GM10248 (cell line): Measurements from ENCODE around the gene SLC36A3.

ENCODE experiments used
- CTCF ChIA-PET: fragments of 300-600 bp; sonication (Branson Sonifier 250); formaldehyde crosslinking; extraction: SDS; loops from one replicate; lab custom pipeline; 2021; ENCODE audit warnings: antibody characterized with exemption; lab: Yijun Ruan, JAX
- POLR2A ChIA-PET: fragments of 350-650 bp; sonication (Branson Sonifier 250); formaldehyde crosslinking; extraction: SDS; loops from one replicate; lab custom pipeline; 2020; ENCODE audit warnings: antibody characterized with exemption; lab: Yijun Ruan, JAX
- DNase-seq: peaks from one replicate; pipeline ENCODE4 v3.0.0; 2012; ENCODE audit errors: extremely low spot score
- CTCF ChIP-seq: IDR thresholded peaks from 2 replicates; pipeline ENCODE4 v1.5.1; 2012; ENCODE audit warnings: mild to moderate bottlenecking, low read depth; ENCODE audit errors: extremely low read depth, missing control alignments, control extremely low read depth

Gene SLC36A3

GRCh38 chr5:151253605-151253950 is 50.0 kb downstream of the SLC36A3 start:
- DNase-seq = no peak
- TF ChIP-seq CTCF = no peak
- POLR2A ChIA-PET = interaction anchor here (0.7 to 3.6 kb wide), 8 partner anchors 19 to 841 kb away, joined by 3 to 53 read pairs (median 8); partner anchors contain the start of genes CCDC69 and CD74
- CTCF ChIA-PET = interaction anchor here (1.1 to 3.4 kb wide), 14 partner anchors 10 to 553 kb away, joined by 3 to 21 read pairs (median 4); partner anchors contain the start of genes CCDC69 and RBM22

DNA sequence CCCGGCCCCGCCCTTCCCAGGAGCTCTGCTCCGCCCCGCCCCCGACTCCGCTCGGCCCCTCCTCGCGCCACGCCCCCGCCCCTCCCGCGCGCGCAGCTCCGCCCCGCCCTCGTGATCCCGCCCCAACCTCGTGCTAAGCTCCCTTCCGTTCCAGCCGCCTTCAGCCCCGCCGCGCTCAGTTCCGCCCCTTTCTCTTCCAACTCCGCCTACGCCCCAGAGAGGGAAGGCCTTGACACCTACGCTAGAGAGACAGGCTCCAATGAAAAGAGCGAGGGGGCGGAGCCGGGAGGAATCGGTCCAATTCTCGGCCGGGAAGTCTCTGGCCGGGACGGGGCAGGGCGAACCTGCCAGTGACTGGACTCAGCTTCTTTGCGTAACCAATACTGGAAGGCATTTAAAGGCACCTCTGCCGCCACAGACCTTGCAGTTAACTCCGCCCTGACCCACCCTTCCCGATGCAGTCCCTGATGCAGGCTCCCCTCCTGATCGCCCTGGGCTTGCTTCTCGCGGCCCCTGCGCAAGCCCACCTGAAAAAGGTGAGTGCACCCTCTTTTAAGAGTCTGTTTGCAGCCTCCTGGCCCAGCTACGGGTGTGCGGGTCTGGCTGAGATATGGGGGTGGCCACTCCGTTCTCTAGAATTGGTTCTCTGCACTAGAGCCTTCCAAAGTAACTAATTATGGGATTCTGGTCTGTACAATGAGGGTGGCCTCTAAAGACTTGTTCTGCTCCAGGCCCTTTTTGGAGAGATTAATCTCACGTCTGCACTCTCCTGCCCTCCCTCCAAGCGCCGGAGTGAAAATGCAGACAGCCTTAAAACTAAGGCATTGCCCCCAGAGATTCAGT is 50.6 kb downstream of the SLC36A3 start, which contains the start of gene GM2A:
Gene GM2A, plus strand, starts transcription at position 424 of the 843 bp plus-strand sequence. Its CDS starts 32 bp downstream, at position 456.
- ChIA-PET POLR2A (interaction anchor here (0.6 to 3.6 kb wide), 24 partner anchors 11 to 840 kb away, joined by 3 to 53 read pairs (median 5); partner anchors contain the start of genes ATOX1, CCDC69, CD74 and G3BP1), CTCF (interaction anchor here (0.8 to 3.4 kb wide), 20 partner anchors 10 to 552 kb away, joined by 3 to 21 read pairs (median 4); partner anchors contain the start of genes CCDC69 and RBM22)
- no peak for TF ChIP-seq CTCF
- DNase-seq = peak; percentile 97

GRCh38 chr5:151251621-151252020 is 51.9 kb downstream of the SLC36A3 start:
- no peak for TF ChIP-seq CTCF
- ChIA-PET CTCF (interaction anchor here (0.8 to 3.1 kb wide), 9 partner anchors 9 to 203 kb away, joined by 3 to 21 read pairs (median 8); partner anchors contain the start of gene CCDC69), POLR2A (no interaction called here)
- DNase-seq = no peak

DNA sequence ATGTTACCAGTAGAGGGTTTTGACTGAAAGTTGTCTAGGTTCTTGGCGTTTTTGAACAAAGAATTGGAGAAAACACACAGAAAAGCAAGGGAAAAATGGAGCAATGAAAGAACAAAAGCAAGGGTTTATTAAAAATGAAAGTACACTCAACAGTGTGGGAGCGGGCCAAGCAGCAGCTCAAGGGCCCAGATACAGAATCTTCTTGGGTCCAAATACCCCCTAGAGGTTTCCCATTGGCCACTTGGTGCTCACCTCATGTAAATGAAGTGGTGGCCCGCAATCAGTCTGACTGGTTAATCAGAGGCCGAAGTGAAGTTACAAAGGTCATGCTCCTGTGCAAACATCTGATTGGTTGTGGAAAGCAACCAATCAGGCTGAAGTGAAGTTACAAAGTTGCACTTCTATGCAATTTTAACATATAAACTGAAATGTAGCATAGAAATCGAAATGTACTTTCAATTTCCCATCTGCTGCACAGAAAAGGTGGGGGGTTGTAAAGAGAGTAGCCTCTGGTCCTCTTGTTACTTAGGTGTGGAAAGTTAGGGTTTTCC is 52.5 kb downstream of the SLC36A3 start:
- no peak for TF ChIP-seq CTCF
- ChIA-PET POLR2A (no interaction called here), CTCF (interaction anchor here (1.8 to 3.1 kb wide), 7 partner anchors 9 to 125 kb away, joined by 4 to 21 read pairs (median 8); partner anchors contain the start of gene CCDC69)
- DNase-seq = no peak

DNA sequence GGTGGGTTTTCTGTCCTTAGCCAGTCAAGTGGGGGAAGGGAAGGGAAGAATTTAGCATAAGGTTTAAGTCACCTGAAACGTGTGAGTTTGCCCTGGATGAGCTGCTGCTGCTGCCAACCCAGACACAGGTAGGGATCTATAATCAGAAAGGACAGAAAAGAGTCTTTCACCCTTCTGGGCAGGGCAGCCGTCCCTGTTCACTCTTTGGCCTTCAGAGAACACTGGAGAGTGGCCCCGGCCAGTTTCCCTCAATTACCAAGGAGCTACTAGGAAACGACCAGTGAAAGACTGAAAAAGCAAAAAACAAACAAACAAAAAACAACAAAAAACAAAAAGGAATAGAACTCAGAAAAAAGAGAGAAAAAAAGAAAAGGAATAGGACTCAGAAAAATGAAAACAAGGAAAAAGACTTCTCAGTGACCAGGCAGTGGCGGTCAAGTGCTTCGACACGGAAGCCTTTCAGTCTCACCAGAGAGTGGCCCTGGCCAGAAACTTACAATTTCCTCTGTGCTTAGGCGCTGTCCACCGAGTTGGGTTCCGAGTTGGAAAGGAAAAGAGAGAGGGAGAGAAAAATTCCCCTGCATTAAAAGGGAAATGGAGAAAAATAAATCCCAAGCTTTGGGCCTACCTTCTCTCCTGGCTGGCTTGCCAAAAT is 53.1 kb downstream of the SLC36A3 start:
- POLR2A ChIA-PET = no interaction called here

More for the DNA sequence above, 53.1 kb downstream of the SLC36A3 start:
- CTCF ChIA-PET = interaction anchor here (1.8 to 2.7 kb wide), 4 partner anchors 9 to 38 kb away, joined by 4 to 9 read pairs (median 8); no protein-coding TSS in a partner anchor
- TF ChIP-seq CTCF = no peak
- DNase-seq = no peak
